ENCODE measurements around the gene THSD7A.
"Not testable (repeated sequence)": the region's sequence is repeated elsewhere in the genome, so short reads cannot be mapped to it uniquely, and the experiment has no call there.

Gene THSD7A

GRCh38 chr7:11443934-11444333 is 388.1 kb downstream of the THSD7A start:
- DNase-seq = not testable (repeated sequence)

GRCh38 chr7:11437994-11438393 is 394.0 kb downstream of the THSD7A start:
- peak; percentile 51 for DNase-seq

GRCh38 chr7:11436773-11437524 is 395.0 kb downstream of the THSD7A start:
- no peak for DNase-seq

GRCh38 chr7:11436316-11436715 is 395.7 kb downstream of the THSD7A start:
- peak; percentile 17 for DNase-seq

GRCh38 chr7:11434366-11434765 is 397.6 kb downstream of the THSD7A start:
- DNase-seq = no peak

GRCh38 chr7:11430841-11431240 is 401.2 kb downstream of the THSD7A start:
- no peak for DNase-seq

GRCh38 chr7:11430112-11430511 is 401.9 kb downstream of the THSD7A start:
- DNase-seq = no peak

- no peak for DNase-seq
Observed at GRCh38 chr7:11428877-11429581, 403.0 kb downstream of the THSD7A start.

- DNase-seq = peak; percentile 82
Observed at GRCh38 chr7:11427686-11428273, 404.2 kb downstream of the THSD7A start.

- no peak for DNase-seq
Observed at GRCh38 chr7:11424006-11424405, 408.0 kb downstream of the THSD7A start.

- DNase-seq = no peak
Observed at GRCh38 chr7:11420049-11420448, 411.9 kb downstream of the THSD7A start.

GRCh38 chr7:11416641-11417458 is 415.1 kb downstream of the THSD7A start:
- DNase-seq = no peak

GRCh38 chr7:11415101-11415500 is 416.9 kb downstream of the THSD7A start:
- DNase-seq = no peak

- DNase-seq = no peak
Observed at GRCh38 chr7:11413901-11414300, 418.1 kb downstream of the THSD7A start.

- DNase-seq = no peak
Observed at GRCh38 chr7:11412036-11412435, 420.0 kb downstream of the THSD7A start.

GRCh38 chr7:11410656-11411644 is 421.0 kb downstream of the THSD7A start:
- DNase-seq = no peak

- peak; percentile 7 for DNase-seq
Observed at GRCh38 chr7:11404355-11404754, 427.6 kb downstream of the THSD7A start.

GRCh38 chr7:11403781-11404180 is 428.2 kb downstream of the THSD7A start:
- no peak for DNase-seq

GRCh38 chr7:11394438-11394837 is 437.6 kb downstream of the THSD7A start:
- no peak for DNase-seq

GRCh38 chr7:11379641-11380040 is 452.4 kb downstream of the THSD7A start:
- DNase-seq = no peak

- DNase-seq = no peak
Observed at GRCh38 chr7:11376529-11376928, 455.5 kb downstream of the THSD7A start.

- DNase-seq = no peak
Observed at GRCh38 chr7:11374629-11375028, 457.4 kb downstream of the THSD7A start.

Measured in DMS53 (cell line).